Measurements from ENCODE around the gene SHISAL1. TPM values are rescaled to one million over a fixed set of nuclear protein-coding genes. Genes with fewer than 3 reads are reported as not detected.

SHISAL1 gene
- polyA plus RNA-seq, 1 donor (not counting 4 experiments of a cell fraction or from before 2014, with no cell fraction given), result 0.24 TPM

DNA sequence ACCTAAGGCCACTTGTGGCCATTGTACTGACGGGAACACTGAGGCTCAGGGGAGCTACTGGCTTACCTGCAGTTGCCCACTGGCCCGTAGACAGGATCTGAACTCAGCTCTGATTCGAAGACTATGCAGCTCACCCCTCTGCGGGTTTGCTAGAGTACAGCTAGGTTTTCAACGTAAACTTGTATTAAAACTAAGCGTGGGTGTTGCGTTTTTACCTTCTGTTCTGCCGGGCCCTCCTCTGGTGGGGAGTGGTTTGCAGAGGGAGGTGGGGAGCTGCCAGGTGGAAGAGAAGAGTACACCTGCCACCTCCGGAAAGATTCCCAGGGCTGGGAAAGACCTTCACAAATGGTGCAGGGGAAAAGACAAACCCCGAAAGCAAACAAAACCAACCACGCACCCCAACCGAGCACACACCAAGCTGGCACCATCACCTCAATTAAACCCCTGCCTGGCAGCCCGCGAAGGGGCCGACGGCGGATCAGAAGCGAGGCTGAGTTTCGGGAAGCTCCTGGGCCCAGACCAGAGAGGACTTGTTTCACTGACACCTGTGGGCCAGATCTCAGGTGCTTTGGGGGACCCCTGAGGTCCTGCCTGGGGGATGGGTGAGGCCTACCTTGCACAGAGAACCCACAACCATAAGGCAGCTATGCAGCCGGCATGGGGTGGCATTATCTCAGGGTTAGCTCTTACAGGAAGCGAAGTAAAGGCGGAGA, 37.7 kb downstream of the SHISAL1 start:
- no peak for TF ChIP-seq CTCF (optimal IDR thresholded peaks at IDR 0.05 in 1 of 3, IDR thresholded peaks at IDR 0.05 in 1 of 3, conservative IDR thresholded peaks at IDR 0.05 in 1 of 3; ENCODE audit: extremely low read depth in 1 of 3, insufficient read depth in 2 of 3, low read length in 3 of 3)
- TF ChIP-seq EZH2 (IDR thresholded peaks at IDR 0.05; ENCODE audit: low read length), result no peak

GRCh38 chr22:44273175-44273574, 39.6 kb downstream of the SHISAL1 start:
- H3K4me2 ChIP-seq (ENCODE audit: control insufficient read depth, extremely low read depth, insufficient read depth, low read depth, low read length), result no peak overlapping the region
- TF ChIP-seq CTCF (optimal IDR thresholded peaks at IDR 0.05 in 1 of 3, IDR thresholded peaks at IDR 0.05 in 1 of 3, conservative IDR thresholded peaks at IDR 0.05 in 1 of 3; ENCODE audit: extremely low read depth in 1 of 3, insufficient read depth in 2 of 3, low read length in 3 of 3), result no peak
- no peak for TF ChIP-seq EZH2 (IDR thresholded peaks at IDR 0.05; ENCODE audit: low read length)
- H3K4me3 ChIP-seq (ENCODE audit: control insufficient read depth in 2 of 3, extremely low read depth in 1 of 3, insufficient read depth in 2 of 3, low read depth in 1 of 3, low read length in 3 of 3), result no peak overlapping the region
- H3K79me2 ChIP-seq (ENCODE audit: control insufficient read depth, insufficient read depth, low read length), result no peaks in the 10 kb centered on the region
- H3K36me3 ChIP-seq (ENCODE audit: control insufficient read depth in 2 of 2, extremely low read depth in 1 of 2, insufficient read depth in 2 of 2, low read length in 2 of 2), result no peaks in the 10 kb centered on the region
- FAIRE-seq, result no peak
- no peaks in the 10 kb centered on the region for H3K9me3 ChIP-seq (ENCODE audit: control insufficient read depth, low read depth, low read length)
- H3K27ac ChIP-seq (ENCODE audit: control insufficient read depth, insufficient read depth, low read length), result no peak overlapping the region
- H3K9ac ChIP-seq (ENCODE audit: control insufficient read depth, extremely low read depth, insufficient read depth, low read length), result no peak overlapping the region
- peaks cover 14% of the 10 kb centered on the region for H3K27me3 ChIP-seq (ENCODE audit: control insufficient read depth, extremely low read depth, insufficient read depth, low read length)
- DNase-seq (ENCODE audit: low read depth, low spot score), result no peak
- no peak overlapping the region for H2AFZ ChIP-seq (ENCODE audit: control insufficient read depth, low read length)
- no peaks in the 10 kb centered on the region for H3K4me1 ChIP-seq (ENCODE audit: control insufficient read depth, extremely low read depth, insufficient read depth, low read length)
- H3K9me1 ChIP-seq (ENCODE audit: control insufficient read depth, extremely low read depth, insufficient read depth, low read length), result no peaks in the 10 kb centered on the region
- H4K20me1 ChIP-seq (ENCODE audit: control insufficient read depth, extremely low read depth, insufficient read depth, low read length), result no peaks in the 10 kb centered on the region
- dilution Hi-C loops (cut with MboI; ENCODE audit: extremely low pct_ligation_motif_present, low sequenced_read_pairs), result no loop called here

More for the DNA sequence above, 37.7 kb downstream of the SHISAL1 start:
- no peaks in the 10 kb centered on the region for H3K9me1 ChIP-seq (ENCODE audit: control insufficient read depth, extremely low read depth, insufficient read depth, low read length)
- FAIRE-seq (no peak), DNase-seq (ENCODE audit: low read depth, low spot score) (no peak)
- H3K4me1 ChIP-seq (ENCODE audit: control insufficient read depth, extremely low read depth, insufficient read depth, low read length), result no peaks in the 10 kb centered on the region
- no peaks in the 10 kb centered on the region for H3K36me3 ChIP-seq (ENCODE audit: control insufficient read depth in 2 of 2, extremely low read depth in 1 of 2, insufficient read depth in 2 of 2, low read length in 2 of 2)
- no peak overlapping the region for H2AFZ ChIP-seq (ENCODE audit: control insufficient read depth, low read length)
- dilution Hi-C loops (cut with MboI; ENCODE audit: extremely low pct_ligation_motif_present, low sequenced_read_pairs), result no loop called here
- H3K9ac ChIP-seq (ENCODE audit: control insufficient read depth, extremely low read depth, insufficient read depth, low read length), result no peak overlapping the region
- no peaks in the 10 kb centered on the region for H3K79me2 ChIP-seq (ENCODE audit: control insufficient read depth, insufficient read depth, low read length)
- H3K4me3 ChIP-seq (ENCODE audit: control insufficient read depth in 2 of 3, extremely low read depth in 1 of 3, insufficient read depth in 2 of 3, low read depth in 1 of 3, low read length in 3 of 3), result no peak overlapping the region
- no peaks in the 10 kb centered on the region for H4K20me1 ChIP-seq (ENCODE audit: control insufficient read depth, extremely low read depth, insufficient read depth, low read length)
- peaks cover 12% of the 10 kb centered on the region for H3K27me3 ChIP-seq (ENCODE audit: control insufficient read depth, extremely low read depth, insufficient read depth, low read length)
- no peak overlapping the region for H3K4me2 ChIP-seq (ENCODE audit: control insufficient read depth, extremely low read depth, insufficient read depth, low read depth, low read length)
- no peaks in the 10 kb centered on the region for H3K9me3 ChIP-seq (ENCODE audit: control insufficient read depth, low read depth, low read length)
- H3K27ac ChIP-seq (ENCODE audit: control insufficient read depth, insufficient read depth, low read length), result no peak overlapping the region
